Measurements from ENCODE around the gene OSBPL9. TPM values are rescaled to one million over a fixed set of nuclear protein-coding genes. Genes with fewer than 3 reads are reported as not detected.

OSBPL9 gene
- total RNA-seq, 1 donor from 2014 or later: 149 TPM

DNA sequence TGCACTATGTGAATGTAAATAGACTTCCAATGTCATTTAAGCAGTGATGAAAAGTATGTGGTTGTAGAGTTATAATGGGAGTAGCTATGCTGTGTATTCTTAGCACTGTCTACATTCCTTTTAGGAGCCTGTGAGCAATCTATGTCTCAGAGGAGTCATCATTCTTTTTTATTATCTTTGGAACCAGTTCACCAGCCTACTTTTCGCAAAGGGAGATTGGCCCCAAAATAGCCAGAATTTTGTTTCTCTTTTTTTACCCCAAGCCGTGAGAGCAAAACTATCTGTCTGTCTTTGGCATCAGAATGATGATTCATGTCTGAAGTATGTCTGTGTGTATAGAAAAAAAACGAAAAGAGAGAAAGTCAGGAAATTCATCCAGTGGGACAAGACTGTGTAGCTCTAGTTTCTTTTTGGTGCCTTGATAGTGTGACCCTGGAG, 44.2 kb downstream of the OSBPL9 start:
- H3K4me3 Mint-ChIP-seq: no peak overlapping the region
- no peaks in the 10 kb centered on the region for H3K27me3 Mint-ChIP-seq (ENCODE audit: insufficient read depth, low read depth)
- Histone ChIP-seq H3K27ac (no peak overlapping the region), H4K20me1 (ENCODE audit: low read depth) (no peaks in the 10 kb centered on the region), H2AFZ (replicated peaks) (no peak overlapping the region), H3K36me3 (no peaks in the 10 kb centered on the region), H3K4me2 (no peak overlapping the region), H3K4me3 (no peak overlapping the region), H3K9me3 (ENCODE audit: low read depth) (no peaks in the 10 kb centered on the region), H3K79me2 (ENCODE audit: low read depth) (no peaks in the 10 kb centered on the region), H3K9ac (no peak overlapping the region), H3F3A (ENCODE audit: low read depth) (no peaks in the 10 kb centered on the region), H3K27me3 (no peaks in the 10 kb centered on the region), H3K4me1 (no peaks in the 10 kb centered on the region)
- TF ChIP-seq, protein P1, sequence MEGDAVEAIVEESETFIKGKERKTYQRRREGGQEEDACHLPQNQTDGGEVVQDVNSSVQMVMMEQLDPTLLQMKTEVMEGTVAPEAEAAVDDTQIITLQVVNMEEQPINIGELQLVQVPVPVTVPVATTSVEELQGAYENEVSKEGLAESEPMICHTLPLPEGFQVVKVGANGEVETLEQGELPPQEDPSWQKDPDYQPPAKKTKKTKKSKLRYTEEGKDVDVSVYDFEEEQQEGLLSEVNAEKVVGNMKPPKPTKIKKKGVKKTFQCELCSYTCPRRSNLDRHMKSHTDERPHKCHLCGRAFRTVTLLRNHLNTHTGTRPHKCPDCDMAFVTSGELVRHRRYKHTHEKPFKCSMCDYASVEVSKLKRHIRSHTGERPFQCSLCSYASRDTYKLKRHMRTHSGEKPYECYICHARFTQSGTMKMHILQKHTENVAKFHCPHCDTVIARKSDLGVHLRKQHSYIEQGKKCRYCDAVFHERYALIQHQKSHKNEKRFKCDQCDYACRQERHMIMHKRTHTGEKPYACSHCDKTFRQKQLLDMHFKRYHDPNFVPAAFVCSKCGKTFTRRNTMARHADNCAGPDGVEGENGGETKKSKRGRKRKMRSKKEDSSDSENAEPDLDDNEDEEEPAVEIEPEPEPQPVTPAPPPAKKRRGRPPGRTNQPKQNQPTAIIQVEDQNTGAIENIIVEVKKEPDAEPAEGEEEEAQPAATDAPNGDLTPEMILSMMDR (IDR thresholded peaks at IDR 0.05): no peak
- no peak for TF ChIP-seq EZH2phosphoT487 (IDR thresholded peaks at IDR 0.05)
- no peak for TF ChIP-seq EZH2 (IDR thresholded peaks at IDR 0.05)
- no peak overlapping the region for H3K27ac Mint-ChIP-seq
- no peaks in the 10 kb centered on the region for H3K9me3 Mint-ChIP-seq
- peaks cover 3% of the 10 kb centered on the region for H3K4me1 Mint-ChIP-seq
- no peak for DNase-seq (ENCODE audit: low spot score)
- H3K36me3 Mint-ChIP-seq: no peaks in the 10 kb centered on the region

- peaks cover 3% of the 10 kb centered on the region for H3K4me1 Mint-ChIP-seq
- TF ChIP-seq EZH2 (IDR thresholded peaks at IDR 0.05) (no peak), EZH2phosphoT487 (IDR thresholded peaks at IDR 0.05) (no peak)
- TF ChIP-seq, protein P1 (IDR thresholded peaks at IDR 0.05): no peak
- no peaks in the 10 kb centered on the region for H3F3A ChIP-seq (ENCODE audit: low read depth)
- H3K4me2 ChIP-seq: no peak overlapping the region
- H3K27me3 Mint-ChIP-seq (ENCODE audit: insufficient read depth, low read depth): no peaks in the 10 kb centered on the region
- H3K4me1 ChIP-seq: no peaks in the 10 kb centered on the region
- no peak overlapping the region for H2AFZ ChIP-seq (replicated peaks)
- H3K27ac ChIP-seq: no peak overlapping the region
- H3K4me3 ChIP-seq: no peak overlapping the region
- DNase-seq (ENCODE audit: low spot score): no peak
- no peaks in the 10 kb centered on the region for H3K27me3 ChIP-seq
- no peaks in the 10 kb centered on the region for H3K79me2 ChIP-seq (ENCODE audit: low read depth)
- H3K36me3 ChIP-seq: no peaks in the 10 kb centered on the region
- no peaks in the 10 kb centered on the region for H4K20me1 ChIP-seq (ENCODE audit: low read depth)
- H3K9me3 ChIP-seq (ENCODE audit: low read depth): no peaks in the 10 kb centered on the region
- H3K27ac Mint-ChIP-seq: no peak overlapping the region
- no peak overlapping the region for H3K9ac ChIP-seq
- no peaks in the 10 kb centered on the region for H3K36me3 Mint-ChIP-seq
- no peaks in the 10 kb centered on the region for H3K9me3 Mint-ChIP-seq
- H3K4me3 Mint-ChIP-seq: no peak overlapping the region
Observed at GRCh38 chr1:51663105-51663504, 46.2 kb downstream of the OSBPL9 start.

- Histone ChIP-seq H3K9ac (no peak overlapping the region), H3K27ac (no peak overlapping the region), H2AFZ (replicated peaks) (no peak overlapping the region), H4K20me1 (ENCODE audit: low read depth) (no peaks in the 10 kb centered on the region), H3K36me3 (no peaks in the 10 kb centered on the region), H3K4me1 (no peaks in the 10 kb centered on the region), H3K4me2 (no peak overlapping the region), H3K9me3 (ENCODE audit: low read depth) (no peaks in the 10 kb centered on the region), H3F3A (ENCODE audit: low read depth) (no peaks in the 10 kb centered on the region), H3K27me3 (no peaks in the 10 kb centered on the region), H3K4me3 (no peak overlapping the region), H3K79me2 (ENCODE audit: low read depth) (no peaks in the 10 kb centered on the region)
- Mint-ChIP-seq H3K4me3 (no peak overlapping the region), H3K4me1 (peaks cover 3% of the 10 kb centered on the region), H3K27ac (no peak overlapping the region), H3K27me3 (ENCODE audit: insufficient read depth, low read depth) (no peaks in the 10 kb centered on the region), H3K9me3 (no peaks in the 10 kb centered on the region), H3K36me3 (no peaks in the 10 kb centered on the region)
- TF ChIP-seq EZH2 (IDR thresholded peaks at IDR 0.05) (no peak), EZH2phosphoT487 (IDR thresholded peaks at IDR 0.05) (no peak)
- TF ChIP-seq, protein P1 (IDR thresholded peaks at IDR 0.05): no peak
- no peak for DNase-seq (ENCODE audit: low spot score)
Observed at GRCh38 chr1:51663721-51664120, 46.8 kb downstream of the OSBPL9 start.
